ENCODE measurements around the gene ATF4.

DNA sequence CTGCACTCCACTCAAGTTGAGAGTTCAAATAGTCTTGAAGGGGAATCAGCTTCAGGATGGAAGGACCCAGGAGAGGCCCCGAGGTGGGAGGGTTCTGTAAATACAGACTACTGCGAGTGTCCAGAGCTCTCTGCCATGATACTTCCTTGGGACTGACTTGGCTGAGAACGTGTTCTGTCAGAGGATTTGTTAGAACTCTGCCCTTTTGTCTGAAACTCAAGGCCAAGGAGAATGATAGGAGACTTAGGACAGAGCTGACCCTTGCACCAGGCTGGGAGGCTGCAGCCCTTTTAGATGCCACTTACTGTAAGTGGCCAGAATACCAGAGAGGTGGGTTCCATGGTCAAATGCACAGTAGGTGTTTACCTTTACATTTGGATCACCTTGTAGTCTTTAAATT is 2.9 kb upstream of the ATF4 start:
- TF ChIP-seq, protein P1, sequence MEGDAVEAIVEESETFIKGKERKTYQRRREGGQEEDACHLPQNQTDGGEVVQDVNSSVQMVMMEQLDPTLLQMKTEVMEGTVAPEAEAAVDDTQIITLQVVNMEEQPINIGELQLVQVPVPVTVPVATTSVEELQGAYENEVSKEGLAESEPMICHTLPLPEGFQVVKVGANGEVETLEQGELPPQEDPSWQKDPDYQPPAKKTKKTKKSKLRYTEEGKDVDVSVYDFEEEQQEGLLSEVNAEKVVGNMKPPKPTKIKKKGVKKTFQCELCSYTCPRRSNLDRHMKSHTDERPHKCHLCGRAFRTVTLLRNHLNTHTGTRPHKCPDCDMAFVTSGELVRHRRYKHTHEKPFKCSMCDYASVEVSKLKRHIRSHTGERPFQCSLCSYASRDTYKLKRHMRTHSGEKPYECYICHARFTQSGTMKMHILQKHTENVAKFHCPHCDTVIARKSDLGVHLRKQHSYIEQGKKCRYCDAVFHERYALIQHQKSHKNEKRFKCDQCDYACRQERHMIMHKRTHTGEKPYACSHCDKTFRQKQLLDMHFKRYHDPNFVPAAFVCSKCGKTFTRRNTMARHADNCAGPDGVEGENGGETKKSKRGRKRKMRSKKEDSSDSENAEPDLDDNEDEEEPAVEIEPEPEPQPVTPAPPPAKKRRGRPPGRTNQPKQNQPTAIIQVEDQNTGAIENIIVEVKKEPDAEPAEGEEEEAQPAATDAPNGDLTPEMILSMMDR (IDR thresholded peaks at IDR 0.05; ENCODE audit: low read length), result no peak
- no peak for TF ChIP-seq EZH2 (optimal IDR thresholded peaks at IDR 0.05; ENCODE audit: low read depth, low read length)

Data from MM.1S (cell line).